DMS79 treated with DMSO at 0.1 percent for 48 hours (cell line): ENCODE results near the gene ZMIZ1.
"Not testable (repeated sequence)": the region's sequence is repeated elsewhere in the genome, so short reads cannot be mapped to it uniquely, and the experiment has no call there.

Source experiments
- DNase-seq: peaks from one replicate; lab custom pipeline; 2025; lab: John Stamatoyannopoulos, UW

ZMIZ1 gene

DNA sequence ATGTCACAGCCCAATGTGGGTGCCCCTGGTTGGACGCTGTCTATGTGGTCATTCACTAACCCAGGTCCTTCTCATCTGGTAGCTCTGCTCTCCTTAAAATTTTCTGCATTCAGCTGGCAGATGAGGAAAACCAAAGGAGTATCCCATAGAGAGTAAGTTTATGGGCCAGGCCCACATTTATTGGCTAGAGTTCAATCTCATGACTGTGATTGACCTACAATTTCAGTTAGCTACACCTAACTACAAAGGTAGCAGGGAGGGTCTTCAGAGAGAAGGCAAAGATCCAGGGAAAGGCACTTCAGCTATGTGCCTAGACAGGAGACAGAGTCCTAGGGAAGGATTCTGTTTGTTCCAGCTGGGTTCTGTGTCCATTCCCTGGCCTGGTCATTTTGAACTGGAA, 254.8 kb downstream of the ZMIZ1 start:
- DNase-seq, result no peak

DNA sequence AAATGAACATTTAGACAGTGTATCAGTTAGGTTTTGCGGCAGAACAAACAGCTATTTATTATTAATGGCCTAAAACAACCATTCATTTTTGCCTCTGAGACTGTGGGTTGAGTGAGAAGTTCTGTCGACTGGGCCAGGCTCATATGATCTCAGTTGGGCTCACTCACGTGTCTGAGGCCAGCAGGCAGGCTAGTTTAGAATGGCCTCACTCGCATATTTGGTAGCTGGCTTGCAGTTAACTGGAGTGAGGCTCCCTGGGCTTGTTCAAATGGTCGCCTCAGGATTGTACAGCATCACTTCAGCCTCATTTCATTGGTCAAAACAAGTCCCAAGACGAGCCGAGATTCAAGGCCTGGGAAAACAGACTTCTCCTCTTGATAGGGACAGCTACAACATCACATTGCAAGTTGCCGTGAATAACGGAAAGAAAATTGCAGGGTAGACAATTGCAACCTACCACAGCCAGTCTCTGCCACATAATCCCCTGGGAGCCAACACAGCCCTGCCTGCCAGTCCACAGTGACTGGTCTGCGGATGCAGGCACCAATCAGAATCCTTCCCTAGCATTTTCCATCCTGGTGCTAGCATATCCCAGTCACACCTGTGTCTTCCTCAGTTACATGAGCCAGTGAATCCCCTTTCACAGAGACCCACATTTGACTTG, 255.4 kb downstream of the ZMIZ1 start:
- no peak for DNase-seq

DNA sequence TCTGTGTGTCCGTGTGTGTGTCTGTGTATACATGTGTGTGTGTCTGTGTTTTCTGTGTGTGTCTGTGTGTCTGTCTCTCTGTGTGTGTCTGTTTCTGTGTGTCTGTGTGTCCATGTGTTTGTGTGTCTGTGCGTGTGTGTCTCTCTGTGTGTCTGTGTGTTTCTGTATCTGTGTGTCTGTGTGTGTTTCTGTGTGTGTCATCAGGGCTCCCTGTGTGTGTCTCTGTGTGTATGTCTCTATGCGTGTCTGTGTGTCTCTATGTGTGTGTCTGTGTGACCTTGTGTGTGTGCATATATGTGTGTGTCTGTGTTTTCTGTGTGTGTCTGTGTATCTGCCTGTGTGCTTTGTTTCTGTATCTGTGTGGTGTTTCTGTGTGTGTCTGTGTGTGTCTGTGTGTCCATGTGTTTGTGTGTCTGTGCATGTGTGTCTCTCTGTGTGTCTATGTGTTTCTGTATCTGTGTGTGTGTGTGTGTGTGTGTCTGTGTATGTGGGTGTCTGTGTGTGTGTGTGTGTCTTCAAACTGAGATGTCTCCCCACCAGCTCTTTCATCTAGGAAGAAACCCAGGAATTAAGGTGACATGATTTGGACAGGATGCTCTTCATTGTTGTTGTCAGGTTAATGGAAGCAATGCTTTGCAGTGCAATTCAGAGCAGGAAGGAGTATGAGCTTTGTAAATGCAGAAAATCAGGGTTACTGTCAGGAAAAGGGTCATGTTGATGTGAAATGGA, 257.8 kb downstream of the ZMIZ1 start:
- DNase-seq, result no peak

DNA sequence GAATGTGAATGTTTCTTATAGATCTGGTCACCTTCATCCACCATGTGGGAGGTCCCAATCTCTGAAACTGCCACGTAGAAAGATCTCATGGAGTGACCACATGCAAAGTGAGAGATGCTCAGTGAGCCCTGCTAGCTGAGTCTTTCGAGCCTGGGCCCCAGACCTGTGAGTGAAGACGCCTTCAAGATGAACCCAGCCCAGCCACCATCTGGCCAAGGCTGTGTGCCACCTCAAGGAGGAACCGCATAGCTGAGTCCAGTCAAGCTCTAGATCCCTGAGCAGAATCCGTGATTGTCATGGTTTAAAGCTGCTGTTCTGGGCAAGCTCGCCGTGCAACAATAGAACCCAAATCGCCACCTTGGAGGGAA, 258.3 kb downstream of the ZMIZ1 start:
- DNase-seq, result no peak

DNA sequence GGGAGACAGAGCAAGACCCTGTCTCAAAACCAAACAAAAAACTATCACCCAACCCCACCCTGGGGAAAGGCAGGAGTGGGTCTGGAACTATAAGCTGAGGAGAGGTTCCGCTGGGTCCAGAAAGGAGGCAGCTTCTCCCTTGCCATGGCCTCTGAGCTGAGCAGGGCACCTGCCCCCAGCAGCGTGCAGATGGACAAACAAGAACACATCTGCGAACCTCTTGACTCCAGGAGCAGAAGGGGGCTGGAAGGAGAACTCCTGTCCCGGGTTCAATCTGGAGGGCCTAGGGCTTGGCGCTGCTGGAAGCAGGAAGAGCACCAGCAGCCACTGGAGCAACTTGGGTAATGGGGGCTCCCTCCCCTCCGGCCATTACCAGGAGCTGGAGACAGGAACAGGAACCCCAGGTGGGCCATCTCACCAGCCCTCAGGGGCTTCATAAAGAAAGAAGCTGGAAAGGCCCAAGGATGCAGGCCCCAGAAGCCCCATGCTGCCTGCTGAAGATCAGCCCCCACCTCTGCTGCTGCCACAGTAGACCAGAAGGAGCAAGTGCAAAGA, 259.5 kb downstream of the ZMIZ1 start:
- DNase-seq, result no peak

DNA sequence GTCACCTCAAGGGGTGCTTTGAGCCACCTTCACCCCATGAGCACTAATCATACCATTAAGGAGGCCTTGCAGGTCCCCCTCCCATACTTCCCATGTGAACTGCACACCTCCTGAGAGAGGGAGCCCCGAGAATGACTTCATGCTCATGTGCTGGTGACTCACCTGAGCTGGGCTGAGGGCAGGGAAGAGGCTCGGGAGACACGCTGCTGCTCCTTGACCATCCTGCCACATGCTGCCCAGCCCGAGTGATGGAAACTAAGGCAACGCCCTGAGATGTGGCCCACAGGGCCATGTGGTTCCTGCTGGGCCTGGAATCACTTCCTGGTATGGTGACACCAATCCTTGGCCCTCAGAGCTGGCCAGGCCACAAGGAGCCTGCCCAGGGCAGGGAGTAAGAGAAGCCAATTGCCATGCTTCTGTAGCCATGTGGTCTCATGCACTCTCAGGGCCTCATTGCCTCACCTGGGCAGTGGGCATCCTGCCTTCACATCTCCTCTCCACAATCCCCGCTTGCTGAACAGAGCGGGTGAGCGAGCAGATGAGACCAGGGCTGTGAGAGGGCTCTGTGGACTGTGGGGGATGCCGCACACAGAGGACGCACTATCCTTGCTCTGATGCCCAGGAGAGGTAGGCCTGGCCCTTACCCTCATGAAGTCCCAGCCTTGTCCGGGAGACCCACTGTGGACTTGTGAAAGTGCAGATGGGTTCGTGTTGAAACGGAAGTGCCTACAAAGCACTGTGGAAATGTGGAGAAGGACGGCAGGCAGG, 260.2 kb downstream of the ZMIZ1 start:
- no peak for DNase-seq

DNA sequence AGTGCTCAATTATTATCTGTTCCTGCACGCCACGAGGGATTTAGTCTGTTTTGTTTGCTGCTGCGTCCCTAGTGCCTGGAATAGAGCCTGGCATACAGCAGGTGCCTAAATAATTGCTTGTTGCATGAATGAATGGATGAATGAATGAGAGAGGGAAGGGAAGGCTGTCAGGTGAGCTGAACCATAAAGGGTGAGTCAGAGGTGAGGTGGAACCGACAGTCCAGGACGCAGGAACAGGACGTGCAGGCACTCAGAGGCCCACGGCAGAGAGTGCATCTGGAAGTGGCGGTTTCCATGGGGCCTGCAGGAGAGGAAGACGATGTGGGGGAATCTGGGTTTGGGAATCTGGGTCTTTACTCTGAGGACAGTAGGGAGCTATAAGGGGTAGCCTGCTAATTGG, 260.8 kb downstream of the ZMIZ1 start:
- DNase-seq, result no peak

DNA sequence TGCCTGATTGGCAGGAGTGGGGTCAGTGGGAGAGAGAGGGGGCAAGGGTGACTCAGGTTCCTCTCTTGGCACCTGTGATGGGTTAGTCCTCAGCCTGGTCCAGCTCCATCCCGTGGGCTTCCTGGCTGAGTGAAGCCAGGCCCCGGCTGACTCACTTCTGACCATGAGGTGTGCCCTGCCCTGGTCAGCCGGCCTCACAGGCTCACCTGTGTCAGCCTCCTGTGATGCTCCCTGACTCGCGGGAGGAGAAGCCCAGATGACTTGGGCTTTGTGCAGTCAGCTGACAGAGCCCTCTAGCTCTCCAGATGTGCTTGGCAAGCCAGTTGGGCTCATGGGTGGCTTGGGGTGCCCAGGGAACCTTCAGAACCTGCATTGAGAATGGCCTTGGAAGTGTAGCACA, 262.5 kb downstream of the ZMIZ1 start:
- no peak for DNase-seq

DNA sequence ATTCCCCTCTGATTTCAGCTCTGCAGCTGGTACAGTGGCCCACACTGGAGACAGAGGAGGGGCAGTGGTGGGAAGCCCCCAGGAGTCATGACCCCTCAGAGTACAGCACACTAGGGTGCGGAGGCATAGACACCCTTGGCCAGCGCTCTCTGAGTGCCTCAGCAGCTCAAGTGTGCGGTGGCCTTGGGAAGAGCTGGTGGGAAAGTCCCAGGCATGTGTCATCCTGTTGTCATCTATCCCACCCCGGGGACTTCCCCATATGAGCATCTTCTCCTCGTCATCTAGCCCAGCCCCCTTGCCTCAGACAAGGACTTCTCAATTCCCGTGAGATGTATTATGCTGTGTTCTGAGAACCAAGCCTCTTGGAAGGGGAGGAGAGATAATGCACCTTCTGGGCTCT, 262.9 kb downstream of the ZMIZ1 start:
- DNase-seq, result no peak

DNA sequence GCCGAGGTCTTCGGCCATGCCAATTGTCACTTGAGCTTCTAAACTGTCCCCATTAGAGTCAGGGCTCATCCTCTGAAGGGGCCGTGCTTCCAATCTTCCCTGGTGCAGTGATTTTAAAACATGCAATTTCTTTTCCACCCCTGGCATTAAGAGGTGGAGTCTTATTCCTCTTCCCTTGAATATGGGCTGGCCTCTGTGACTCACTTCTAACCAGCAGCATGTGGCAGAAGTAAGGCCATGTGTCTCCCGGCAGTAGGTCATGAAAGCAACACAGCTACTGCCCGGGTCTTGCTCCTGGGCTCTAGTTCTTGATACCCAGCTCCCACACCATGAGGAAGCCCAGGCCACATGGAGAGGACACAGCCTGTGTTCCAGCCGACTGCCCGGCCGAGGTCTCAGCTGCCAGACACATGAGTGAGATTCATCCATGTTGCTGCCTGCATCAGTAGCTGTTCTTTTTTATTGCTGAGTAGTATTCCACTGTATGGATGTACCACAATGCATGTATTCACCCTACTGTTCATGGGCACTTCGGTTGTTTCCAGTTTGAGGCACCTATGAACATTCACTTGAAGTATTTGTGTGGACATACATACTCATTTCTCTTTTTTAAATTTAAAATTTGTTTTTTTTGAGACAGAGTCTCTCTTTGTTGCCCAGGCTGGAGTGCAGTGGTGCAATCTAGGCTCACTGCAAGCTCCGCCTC, 264.0 kb downstream of the ZMIZ1 start:
- DNase-seq, result not testable (repeated sequence)

DNA sequence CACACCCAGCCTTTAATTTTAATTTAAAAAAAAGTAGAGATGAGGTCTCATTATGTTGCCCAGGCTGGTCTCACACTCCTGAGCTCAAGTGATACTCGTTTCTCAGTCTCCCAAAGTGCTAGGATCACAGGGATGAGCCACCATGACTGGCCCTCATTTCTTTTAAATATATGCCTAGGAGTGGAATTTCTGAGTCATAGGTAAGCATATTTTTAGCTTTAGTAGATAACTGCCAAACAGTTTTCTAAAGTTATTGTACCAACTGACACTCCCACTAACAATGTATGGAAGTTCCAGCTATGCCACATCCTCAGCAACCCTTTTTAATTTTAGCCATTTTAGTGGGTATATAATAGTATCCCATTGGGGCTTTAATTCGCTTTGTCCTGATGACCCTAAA, 264.7 kb downstream of the ZMIZ1 start:
- DNase-seq, result no peak

DNA sequence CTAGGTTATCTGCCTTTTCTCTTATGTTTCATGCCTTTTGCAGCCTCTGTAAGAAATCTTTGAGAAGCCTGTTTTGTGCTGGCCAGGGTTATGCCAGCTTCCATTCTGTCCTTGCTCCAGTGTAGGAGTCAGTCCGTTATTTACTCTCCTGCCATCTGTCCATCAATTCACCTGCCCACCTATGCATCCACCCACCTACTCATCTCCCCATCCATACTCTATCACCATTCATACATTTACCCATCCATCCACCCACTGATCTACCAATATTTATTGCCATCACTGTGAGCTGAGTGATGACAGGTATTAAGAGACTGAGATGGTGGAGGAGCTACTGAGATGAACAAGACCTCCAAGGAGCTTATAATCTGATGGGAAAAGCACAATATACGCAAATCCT, 265.8 kb downstream of the ZMIZ1 start:
- DNase-seq, result no peak

DNA sequence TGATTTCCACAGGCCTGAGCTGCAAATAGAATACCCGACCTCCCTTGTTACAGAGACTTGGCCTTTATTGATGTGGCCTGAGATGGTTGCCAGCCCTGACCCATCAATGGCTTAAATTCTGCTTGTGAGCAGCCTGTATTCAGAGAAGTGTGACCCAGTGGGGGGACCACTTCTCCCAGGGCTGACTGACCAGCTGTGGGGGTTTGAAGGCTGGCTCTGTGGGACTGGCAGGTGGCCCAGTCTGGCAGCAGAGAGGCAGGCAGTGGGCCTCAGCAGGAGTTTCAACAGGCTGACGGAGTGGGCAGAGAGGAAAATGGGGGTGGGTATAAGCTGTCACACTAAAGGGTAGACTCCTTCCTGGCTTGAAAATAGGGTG, 266.3 kb downstream of the ZMIZ1 start:
- DNase-seq, result no peak

DNA sequence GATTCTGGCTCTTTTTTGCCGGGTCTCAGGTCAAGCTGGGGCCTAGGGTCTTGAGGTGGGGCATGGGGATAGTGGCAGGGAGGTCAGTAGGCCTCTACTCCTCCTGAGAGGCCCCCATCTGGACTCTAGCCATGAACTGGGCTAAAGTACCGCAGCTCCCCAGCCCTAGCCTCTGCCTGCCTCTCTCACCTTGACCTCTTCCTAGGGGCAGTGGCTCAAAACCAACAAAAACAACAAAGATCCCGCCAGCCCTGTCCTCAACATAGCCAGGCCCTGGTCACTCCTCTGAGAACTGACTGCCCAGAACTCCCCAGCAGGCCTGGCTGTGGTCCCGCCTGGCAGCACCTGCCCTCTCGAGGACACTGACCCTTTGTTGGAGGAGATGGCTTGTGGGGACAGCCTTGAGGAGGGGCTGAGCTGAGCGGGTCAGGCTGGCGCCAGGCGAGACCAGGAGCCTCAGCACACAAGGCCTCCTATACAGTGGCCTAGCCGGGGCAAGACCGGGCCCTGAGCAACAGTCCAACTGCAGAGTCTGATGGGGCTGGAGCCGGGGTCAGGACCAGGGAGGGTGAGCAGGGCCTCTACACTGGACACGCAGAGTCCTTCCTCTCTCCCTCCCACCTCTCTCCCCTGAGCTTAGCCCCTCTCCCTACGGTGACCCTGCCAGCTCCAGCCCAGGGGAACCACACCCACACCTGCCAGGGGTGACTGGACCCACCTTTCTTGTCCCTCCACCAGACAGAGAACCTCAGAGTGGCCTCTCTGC, 266.9 kb downstream of the ZMIZ1 start:
- DNase-seq, result no peak

DNA sequence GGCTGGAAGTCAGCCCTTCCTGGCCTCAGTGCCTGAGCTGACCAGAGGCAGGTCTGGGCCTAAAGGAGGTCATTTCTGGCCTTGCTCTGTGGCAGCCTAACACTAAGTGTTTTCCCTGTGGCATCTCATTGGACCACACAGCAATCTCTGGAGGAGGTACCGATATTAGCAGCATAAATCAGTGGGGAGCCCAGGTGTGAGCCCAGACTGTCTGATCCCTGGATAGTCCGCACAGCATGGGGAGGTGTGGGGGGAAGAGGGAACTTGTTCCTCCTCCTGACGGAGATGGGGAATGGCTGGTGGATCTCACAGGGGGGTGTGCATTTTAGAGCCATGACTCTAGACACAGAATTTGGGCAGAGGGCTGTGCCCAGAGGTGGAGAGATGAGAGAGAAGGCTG, 267.5 kb downstream of the ZMIZ1 start:
- no peak for DNase-seq

DNA sequence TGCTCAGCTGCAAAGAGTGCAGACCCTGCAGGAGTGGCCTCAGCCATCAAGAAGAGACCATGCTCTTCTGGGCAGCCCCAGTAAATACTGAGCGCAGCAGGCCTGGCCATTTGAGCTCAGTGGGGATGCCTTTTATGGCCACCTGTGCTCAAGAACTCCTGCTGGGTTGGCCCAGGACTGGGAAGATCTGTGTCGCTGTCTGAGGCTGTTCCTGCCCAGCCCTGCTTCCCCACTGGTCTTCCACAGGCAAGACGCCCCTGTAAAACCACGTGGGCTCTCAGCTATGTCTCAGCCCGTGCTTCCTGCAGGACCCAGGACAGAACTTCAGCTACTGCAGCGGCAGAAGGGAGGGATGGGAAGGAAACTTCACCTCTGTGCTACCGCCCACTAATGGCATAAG, 268.0 kb downstream of the ZMIZ1 start:
- DNase-seq, result no peak

DNA sequence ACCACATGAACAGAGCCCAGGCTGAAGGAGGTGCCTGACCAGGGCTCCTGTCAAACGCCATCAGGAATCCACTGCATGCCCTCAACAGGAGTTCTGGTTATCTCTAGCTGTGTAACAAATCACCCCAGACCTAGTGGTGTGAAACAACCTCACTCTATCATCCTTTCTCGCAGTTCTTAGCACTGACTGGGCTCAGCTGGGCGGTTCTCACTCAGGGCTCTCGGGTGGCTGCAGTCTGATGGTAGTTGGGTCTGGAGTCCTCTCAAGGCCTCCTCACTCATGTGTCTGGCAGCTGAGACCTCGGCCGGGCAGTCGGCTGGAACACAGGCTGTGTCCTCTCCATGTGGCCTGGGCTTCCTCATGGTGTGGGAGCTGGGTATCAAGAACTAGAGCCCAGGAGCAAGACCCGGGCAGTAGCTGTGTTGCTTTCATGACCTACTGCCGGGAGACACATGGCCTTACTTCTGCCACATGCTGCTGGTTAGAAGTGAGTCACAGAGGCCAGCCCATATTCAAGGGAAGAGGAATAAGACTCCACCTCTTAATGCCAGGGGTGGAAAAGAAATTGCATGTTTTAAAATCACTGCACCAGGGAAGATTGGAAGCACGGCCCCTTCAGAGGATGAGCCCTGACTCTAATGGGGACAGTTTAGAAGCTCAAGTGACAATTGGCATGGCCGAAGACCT, 269.2 kb downstream of the ZMIZ1 start:
- not testable (repeated sequence) for DNase-seq

DNA sequence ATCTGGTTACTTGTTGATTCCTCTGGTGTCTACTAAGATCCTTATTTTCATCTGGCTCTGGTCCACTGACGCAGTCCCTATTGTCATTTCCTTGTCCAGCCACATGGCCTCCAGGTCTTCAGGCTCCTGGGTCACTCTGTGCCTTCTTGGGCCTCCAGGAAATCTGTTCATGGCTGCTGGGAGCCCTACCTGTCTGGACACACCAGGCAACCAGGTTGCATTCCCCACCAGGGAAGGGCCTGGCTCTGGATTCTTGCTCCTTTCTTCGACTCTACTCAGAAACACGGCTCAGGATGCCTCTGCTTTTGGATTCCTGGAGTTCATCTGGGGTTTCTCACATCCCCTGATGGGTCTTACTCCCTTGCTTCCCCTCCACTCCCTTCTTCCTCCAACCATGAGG, 270.5 kb downstream of the ZMIZ1 start:
- no peak for DNase-seq

DNA sequence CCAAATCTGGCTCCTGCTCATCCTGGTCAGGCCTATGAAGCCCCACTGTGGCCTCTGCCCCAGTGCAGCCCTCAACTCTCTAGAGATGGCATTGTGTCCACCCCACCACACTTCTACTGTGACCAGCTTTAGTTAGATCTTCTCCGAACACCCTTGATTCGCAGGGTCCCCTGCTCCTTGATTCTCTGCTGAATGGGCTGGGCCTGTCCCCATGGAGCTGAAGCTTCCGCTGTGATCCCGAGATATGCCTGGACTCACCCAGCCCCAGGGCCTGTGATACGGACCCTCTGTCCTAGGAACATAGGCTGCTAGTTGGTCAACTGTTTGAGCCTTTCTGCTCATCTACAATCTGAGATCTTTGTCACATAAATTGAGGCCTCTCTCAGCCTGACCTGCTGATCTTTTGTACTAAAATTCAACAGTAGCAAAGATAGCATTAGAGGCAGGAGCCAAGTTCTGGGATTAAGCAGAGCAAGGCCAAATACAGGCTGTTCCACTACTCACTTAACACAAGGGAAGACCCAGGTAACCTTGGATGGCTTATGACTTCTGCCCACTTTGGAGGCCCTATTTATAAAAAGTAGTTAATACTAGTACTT, 272.0 kb downstream of the ZMIZ1 start:
- no peak for DNase-seq

DNA sequence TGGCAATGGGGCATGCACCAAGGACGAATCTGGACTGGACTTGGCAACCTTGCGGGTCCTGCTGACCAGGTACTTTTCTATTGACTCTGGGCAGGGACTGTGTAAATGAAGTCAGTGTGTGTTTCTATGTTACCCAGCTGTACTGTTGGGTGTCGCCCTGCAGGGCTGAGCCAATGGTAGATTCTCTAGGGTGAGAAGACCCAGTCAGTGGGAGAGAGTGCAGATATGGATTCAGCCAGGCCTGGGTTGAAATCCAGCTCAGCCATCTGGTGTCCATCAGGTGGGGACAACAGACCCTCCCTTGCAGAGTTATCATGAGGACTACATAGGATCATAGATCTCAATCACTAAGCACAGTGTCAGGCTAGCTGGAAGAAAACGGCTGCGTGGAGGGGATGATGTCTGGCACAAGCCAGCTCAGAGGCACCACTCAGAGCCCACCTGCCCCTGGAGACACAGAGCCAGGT, 273.6 kb downstream of the ZMIZ1 start:
- DNase-seq, result no peak
